Calu3 (cell line): ENCODE results near the gene TRIM46. TPM values are rescaled to one million over a fixed set of nuclear protein-coding genes. Genes with fewer than 3 reads are reported as not detected.

ENCODE experiments used
- BruUV-seq: library from RNA; stranded (reverse); fragments of 400-500 nt; replicated peaks from 2 replicates; lab custom pipeline; 2021; lab: Mats Ljungman, UMichigan
- CTCF ChIA-PET: fragments of 300-600 bp; sonication (Branson Sonifier 250); formaldehyde crosslinking; loops from one replicate; lab custom pipeline; 2022; ENCODE audit warnings: antibody characterized with exemption; lab: Charles Lee
- DNase-seq: peaks from one replicate; pipeline ENCODE4 v3.0.0; 2022
- H3K27ac Mint-ChIP-seq: one replicate; pipeline ENCODE4 v1.8.0; 2022; ENCODE audit warnings: mixed read lengths; ENCODE audit not compliant: unreplicated experiment
- H3K27me3 Mint-ChIP-seq: one replicate; pipeline ENCODE4 v1.8.0; 2022; ENCODE audit warnings: mixed read lengths; ENCODE audit not compliant: unreplicated experiment
- H3K36me3 Mint-ChIP-seq: one replicate; pipeline ENCODE4 v1.8.0; 2022; ENCODE audit warnings: mild to moderate bottlenecking, moderate library complexity, mixed read lengths; ENCODE audit not compliant: insufficient read depth, unreplicated experiment
- H3K4me1 Mint-ChIP-seq: one replicate; pipeline ENCODE4 v1.8.0; 2022; ENCODE audit warnings: mild to moderate bottlenecking, low read depth, mixed read lengths; ENCODE audit not compliant: unreplicated experiment
- H3K4me3 Mint-ChIP-seq: one replicate; pipeline ENCODE4 v1.8.0; 2022; ENCODE audit warnings: mild to moderate bottlenecking, low read depth, moderate library complexity, mixed read lengths; ENCODE audit not compliant: unreplicated experiment
- H3K9me3 Mint-ChIP-seq: one replicate; pipeline ENCODE4 v1.8.0; 2022; ENCODE audit warnings: low read depth, mixed read lengths; ENCODE audit not compliant: unreplicated experiment
- intact Hi-C: fragments of 100-400 bp; cut with micrococcal nuclease; formaldehyde crosslinking; loops from one replicate; pipeline ENCODE4 v1.10.0; 2022; ENCODE audit not compliant: unreplicated experiment
- total RNA-seq: library from RNA; stranded (reverse); gene quantifications from 2 replicates; pipeline ENCODE4 v1.2.3, GENCODE V29; 2022
- TF ChIP-seq, protein P1 (sequence below): fragments of 200-600 bp; IDR thresholded peaks from one replicate; pipeline ENCODE4 v1.8.0; 2022; ENCODE audit warnings: antibody characterized with exemption; ENCODE audit not compliant: unreplicated experiment

TRIM46 gene
- total RNA-seq, 1 experiment from 2014 or later = 1.1 TPM

DNA sequence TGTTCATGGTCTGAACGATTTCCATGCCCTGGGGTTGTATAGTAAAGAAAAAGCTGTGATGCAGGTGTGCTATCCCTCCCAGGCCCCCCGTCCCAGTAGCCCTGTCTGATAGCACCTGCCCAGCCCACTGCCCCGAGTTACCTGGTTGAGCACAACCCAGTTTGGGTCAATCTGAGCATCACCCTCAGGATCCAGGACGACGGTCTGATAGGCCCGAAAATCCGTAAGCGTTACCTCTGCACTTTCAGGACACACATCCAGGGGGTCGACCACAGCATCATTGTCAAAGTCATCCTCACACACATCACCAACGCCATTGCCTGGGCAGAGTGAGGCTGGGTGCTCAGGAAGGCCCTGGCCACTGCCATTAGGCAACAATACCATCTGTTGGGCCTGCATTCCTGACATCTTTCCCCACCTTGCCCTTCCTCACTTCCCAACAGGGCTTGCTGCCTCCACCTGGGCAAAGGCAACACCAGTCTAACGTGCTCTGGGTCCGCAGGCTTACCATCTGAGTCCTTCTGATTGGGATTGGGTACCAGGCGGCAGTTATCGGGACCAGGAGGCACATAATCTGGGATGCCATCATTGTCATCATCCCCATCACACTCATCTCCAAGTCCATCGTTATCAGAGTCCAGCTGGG lies 24.4 kb downstream of the TRIM46 start:
- intact Hi-C loops = no loop called here
- CTCF ChIA-PET = no interaction called here
- peaks cover 25% of the 10 kb centered on the region for H3K4me1 Mint-ChIP-seq
- H3K9me3 Mint-ChIP-seq = no peaks in the 10 kb centered on the region
- DNase-seq = no peak
- peaks cover 38% of the 10 kb centered on the region for H3K36me3 Mint-ChIP-seq
- peaks cover 30% of the 10 kb centered on the region for H3K27me3 Mint-ChIP-seq
- no peak overlapping the region for H3K4me3 Mint-ChIP-seq
- TF ChIP-seq, protein P1, sequence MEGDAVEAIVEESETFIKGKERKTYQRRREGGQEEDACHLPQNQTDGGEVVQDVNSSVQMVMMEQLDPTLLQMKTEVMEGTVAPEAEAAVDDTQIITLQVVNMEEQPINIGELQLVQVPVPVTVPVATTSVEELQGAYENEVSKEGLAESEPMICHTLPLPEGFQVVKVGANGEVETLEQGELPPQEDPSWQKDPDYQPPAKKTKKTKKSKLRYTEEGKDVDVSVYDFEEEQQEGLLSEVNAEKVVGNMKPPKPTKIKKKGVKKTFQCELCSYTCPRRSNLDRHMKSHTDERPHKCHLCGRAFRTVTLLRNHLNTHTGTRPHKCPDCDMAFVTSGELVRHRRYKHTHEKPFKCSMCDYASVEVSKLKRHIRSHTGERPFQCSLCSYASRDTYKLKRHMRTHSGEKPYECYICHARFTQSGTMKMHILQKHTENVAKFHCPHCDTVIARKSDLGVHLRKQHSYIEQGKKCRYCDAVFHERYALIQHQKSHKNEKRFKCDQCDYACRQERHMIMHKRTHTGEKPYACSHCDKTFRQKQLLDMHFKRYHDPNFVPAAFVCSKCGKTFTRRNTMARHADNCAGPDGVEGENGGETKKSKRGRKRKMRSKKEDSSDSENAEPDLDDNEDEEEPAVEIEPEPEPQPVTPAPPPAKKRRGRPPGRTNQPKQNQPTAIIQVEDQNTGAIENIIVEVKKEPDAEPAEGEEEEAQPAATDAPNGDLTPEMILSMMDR = no peak
- BruUV-seq = no TSS peak
- no peak overlapping the region for H3K27ac Mint-ChIP-seq

DNA sequence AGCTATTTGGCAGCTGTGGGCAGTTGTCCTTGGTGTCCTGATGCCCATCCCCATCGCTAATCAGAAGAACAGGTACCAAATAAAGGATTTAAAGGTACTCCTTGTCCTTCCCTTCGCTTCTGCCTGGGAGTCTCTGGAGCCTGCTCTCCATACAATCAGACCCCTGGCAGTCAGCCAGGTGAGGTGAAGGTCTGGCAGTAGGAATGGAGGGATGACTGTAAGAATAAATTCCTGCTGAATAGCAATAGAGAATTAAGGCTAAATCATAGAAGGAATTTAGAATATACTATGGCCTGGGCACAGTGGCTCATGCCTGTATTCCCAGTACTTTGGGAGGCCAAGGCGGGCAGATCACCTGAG lies 24.9 kb downstream of the TRIM46 start:
- no peak overlapping the region for H3K4me3 Mint-ChIP-seq
- intact Hi-C loops = no loop called here
- no peak for DNase-seq
- peaks cover 20% of the 10 kb centered on the region for H3K4me1 Mint-ChIP-seq
- no TSS peak for BruUV-seq
- peaks cover 25% of the 10 kb centered on the region for H3K27me3 Mint-ChIP-seq
- H3K27ac Mint-ChIP-seq = no peak overlapping the region
- H3K9me3 Mint-ChIP-seq = no peaks in the 10 kb centered on the region
- CTCF ChIA-PET = no interaction called here
- peaks cover 33% of the 10 kb centered on the region for H3K36me3 Mint-ChIP-seq
- TF ChIP-seq, protein P1 = no peak

DNA sequence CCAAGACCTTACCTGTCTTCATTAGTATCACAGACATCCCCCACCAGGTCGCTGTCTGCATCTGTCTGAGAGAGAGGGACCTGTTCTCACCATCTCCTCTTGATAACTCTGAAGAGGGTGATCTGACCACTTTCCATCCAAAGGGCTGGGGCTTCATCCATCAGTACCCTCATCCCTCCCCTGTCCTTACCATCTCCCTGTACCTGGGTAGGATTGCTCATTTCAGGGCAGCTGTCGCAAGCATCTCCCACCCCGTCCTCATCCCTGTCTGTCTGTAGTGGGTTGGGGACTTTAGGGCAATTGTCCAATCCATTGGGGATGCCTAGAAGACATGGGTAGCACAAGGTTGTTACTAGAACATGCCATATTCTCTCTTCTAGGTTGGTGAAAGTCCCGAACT lies 26.1 kb downstream of the TRIM46 start:
- H3K27ac Mint-ChIP-seq = no peak overlapping the region
- intact Hi-C loops = no loop called here
- peaks cover 12% of the 10 kb centered on the region for H3K27me3 Mint-ChIP-seq
- no peak for DNase-seq
- TF ChIP-seq, protein P1 = no peak
- peaks cover 21% of the 10 kb centered on the region for H3K36me3 Mint-ChIP-seq
- peaks cover 8% of the 10 kb centered on the region for H3K4me1 Mint-ChIP-seq
- H3K4me3 Mint-ChIP-seq = no peak overlapping the region
- CTCF ChIA-PET = no interaction called here
- BruUV-seq = no TSS peak
- no peaks in the 10 kb centered on the region for H3K9me3 Mint-ChIP-seq

DNA sequence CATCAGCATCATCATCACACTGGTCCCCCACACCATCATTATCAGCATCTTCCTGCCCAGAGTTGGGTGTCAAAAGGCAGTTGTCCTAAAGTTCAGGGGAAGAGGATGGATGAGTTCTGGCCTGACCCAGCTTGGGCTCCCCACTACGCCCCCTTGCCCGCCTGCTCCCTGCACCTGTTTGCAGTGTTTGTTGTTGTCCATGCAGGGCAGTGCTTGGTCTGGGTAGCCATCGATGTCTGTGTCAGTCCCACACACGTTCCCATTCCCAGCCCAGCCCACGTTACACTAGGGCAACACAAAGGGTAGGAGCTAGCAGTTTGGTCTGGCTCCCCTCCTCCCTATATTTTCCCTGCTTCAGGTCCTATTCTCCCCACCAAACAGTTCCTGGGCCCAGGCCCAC lies 27.3 kb downstream of the TRIM46 start:
- CTCF ChIA-PET = interaction anchor here (0.9 kb wide), 1 partner anchor 7 kb away, joined by 4 read pairs; no protein-coding TSS in a partner anchor
- Mint-ChIP-seq H3K4me3 (no peak overlapping the region), H3K9me3 (no peaks in the 10 kb centered on the region), H3K27me3 (peaks cover under 1% of the 10 kb centered on the region), H3K4me1 (no peaks in the 10 kb centered on the region), H3K36me3 (peaks cover 12% of the 10 kb centered on the region), H3K27ac (no peak overlapping the region)
- DNase-seq = no peak
- BruUV-seq = no TSS peak
- intact Hi-C loops = no loop called here
- TF ChIP-seq, protein P1 = no peak
